ENCODE results near the gene TADA2A.

GRCh38 chr17:37373530-37374159 lies 33.0 kb upstream of the TADA2A start:
- TF ChIP-seq CTCF (conservative IDR thresholded peaks at IDR 0.05) (peak; percentile 96), EZH2 (IDR thresholded peaks at IDR 0.05; ENCODE audit: low read depth) (no peak)

All from PC-9 (cell line).